DND-41 (cell line): Measurements from ENCODE around the gene RPGRIP1L.

ENCODE experiments used
- EZH2 ChIP-seq: IDR thresholded peaks from 3 replicates; pipeline ENCODE4 v1.6.1; 2012; ENCODE audit warnings: borderline replicate concordance, low read depth, mild to moderate bottlenecking, moderate library complexity, low read length, inconsistent platforms; ENCODE audit not compliant: severe bottlenecking
- TF ChIP-seq, protein P1 (sequence below): IDR thresholded peaks from 2 replicates; pipeline ENCODE4 v1.5.1; 2012; ENCODE audit warnings: borderline replicate concordance, low read length, moderate library complexity, mild to moderate bottlenecking; ENCODE audit not compliant: poor library complexity, severe bottlenecking; ENCODE audit errors: extremely low read depth

DNA sequence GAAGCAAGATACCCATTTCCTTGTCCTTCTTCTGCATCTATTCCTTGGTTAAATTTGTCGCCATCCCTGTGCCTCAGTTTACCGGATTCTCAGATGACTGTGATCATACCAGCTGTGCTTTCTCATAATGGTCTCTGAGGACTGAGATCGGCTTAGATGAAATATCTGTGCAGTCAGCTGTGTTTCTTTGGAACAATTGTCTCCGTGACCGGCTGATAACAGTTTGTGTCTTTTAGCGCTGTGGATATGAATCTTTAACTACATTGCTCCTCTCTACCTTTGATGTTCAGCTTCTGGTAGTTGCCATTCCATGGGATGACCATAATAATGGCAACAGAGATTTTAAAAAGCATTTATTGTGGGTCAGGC is 770 bp upstream of the RPGRIP1L start:
- TF ChIP-seq, protein P1, sequence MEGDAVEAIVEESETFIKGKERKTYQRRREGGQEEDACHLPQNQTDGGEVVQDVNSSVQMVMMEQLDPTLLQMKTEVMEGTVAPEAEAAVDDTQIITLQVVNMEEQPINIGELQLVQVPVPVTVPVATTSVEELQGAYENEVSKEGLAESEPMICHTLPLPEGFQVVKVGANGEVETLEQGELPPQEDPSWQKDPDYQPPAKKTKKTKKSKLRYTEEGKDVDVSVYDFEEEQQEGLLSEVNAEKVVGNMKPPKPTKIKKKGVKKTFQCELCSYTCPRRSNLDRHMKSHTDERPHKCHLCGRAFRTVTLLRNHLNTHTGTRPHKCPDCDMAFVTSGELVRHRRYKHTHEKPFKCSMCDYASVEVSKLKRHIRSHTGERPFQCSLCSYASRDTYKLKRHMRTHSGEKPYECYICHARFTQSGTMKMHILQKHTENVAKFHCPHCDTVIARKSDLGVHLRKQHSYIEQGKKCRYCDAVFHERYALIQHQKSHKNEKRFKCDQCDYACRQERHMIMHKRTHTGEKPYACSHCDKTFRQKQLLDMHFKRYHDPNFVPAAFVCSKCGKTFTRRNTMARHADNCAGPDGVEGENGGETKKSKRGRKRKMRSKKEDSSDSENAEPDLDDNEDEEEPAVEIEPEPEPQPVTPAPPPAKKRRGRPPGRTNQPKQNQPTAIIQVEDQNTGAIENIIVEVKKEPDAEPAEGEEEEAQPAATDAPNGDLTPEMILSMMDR = no peak
- no peak for TF ChIP-seq EZH2
